Loucy (cell line): Measurements from ENCODE around the gene LRSAM1.

ENCODE experiments used
- H2AFZ ChIP-seq: fragments of 200-600 bp; sonication (generic); 2 replicates; pipeline ENCODE4 v1.6.0; 2016; ENCODE audit warnings: antibody characterized with exemption, mild to moderate bottlenecking, low read length, moderate library complexity
- H3F3A ChIP-seq: fragments of 200-600 bp; 2 replicates; pipeline ENCODE4 v1.6.0; 2016; ENCODE audit warnings: antibody characterized with exemption, low read depth, mild to moderate bottlenecking
- H3K27me3 ChIP-seq: fragments of 200-600 bp; sonication (generic); 2 replicates; pipeline ENCODE4 v1.6.1; 2014; ENCODE audit warnings: low read length, mild to moderate bottlenecking; ENCODE audit not compliant: insufficient read depth, poor library complexity, severe bottlenecking
- H3K36me3 ChIP-seq: fragments of 200-600 bp; sonication (generic); 2 replicates; pipeline ENCODE4 v1.6.1; 2016; ENCODE audit warnings: low read length; ENCODE audit not compliant: insufficient read depth
- H3K4me1 ChIP-seq: fragments of 200-600 bp; sonication (generic); 2 replicates; pipeline ENCODE4 v1.5.1; 2014; ENCODE audit warnings: low read length, mild to moderate bottlenecking; ENCODE audit not compliant: insufficient read depth, poor library complexity, severe bottlenecking
- H3K4me2 ChIP-seq: fragments of 200-600 bp; sonication (generic); 2 replicates; pipeline ENCODE4 v1.6.0; 2014; ENCODE audit warnings: antibody characterized with exemption, low read length, low read depth, mild to moderate bottlenecking; ENCODE audit not compliant: poor library complexity, severe bottlenecking
- H3K4me3 ChIP-seq: fragments of 200-600 bp; sonication (generic); 2 replicates; pipeline ENCODE4 v1.5.1; 2014; ENCODE audit warnings: low read length, mild to moderate bottlenecking, mixed read lengths; ENCODE audit not compliant: poor library complexity, severe bottlenecking
- H3K79me2 ChIP-seq: fragments of 200-600 bp; sonication (generic); 2 replicates; pipeline ENCODE4 v1.6.1; 2014; ENCODE audit warnings: low read length; ENCODE audit not compliant: insufficient read depth
- H3K9ac ChIP-seq: fragments of 200-600 bp; sonication (generic); 2 replicates; pipeline ENCODE4 v1.6.0; 2014; ENCODE audit warnings: mild to moderate bottlenecking, low read depth, low read length, moderate library complexity; ENCODE audit not compliant: poor library complexity, severe bottlenecking
- H3K9me2 ChIP-seq: fragments of 200-600 bp; sonication (generic); replicated peaks from 2 replicates; pipeline ENCODE4 v1.6.1; 2016; ENCODE audit warnings: low read depth, low read length, mixed read lengths
- H3K9me3 ChIP-seq: fragments of 200-600 bp; sonication (generic); 2 replicates; pipeline ENCODE4 v1.6.1; 2014; ENCODE audit warnings: mild to moderate bottlenecking, antibody characterized with exemption, low read length, low read depth; ENCODE audit not compliant: insufficient read depth
- H4K20me1 ChIP-seq: fragments of 200-600 bp; sonication (generic); 2 replicates; pipeline ENCODE4 v1.6.0; 2014; ENCODE audit warnings: antibody characterized with exemption, low read length, mild to moderate bottlenecking; ENCODE audit not compliant: insufficient read depth, poor library complexity, severe bottlenecking
- EZH2phosphoT487 ChIP-seq: fragments of 200-600 bp; IDR thresholded peaks from 2 replicates; pipeline ENCODE4 v1.6.1; 2018; ENCODE audit warnings: antibody characterized with exemption, mild to moderate bottlenecking, moderate library complexity, borderline replicate concordance
- TF ChIP-seq, protein P1 (sequence below): fragments of 200-600 bp; sonication (generic); conservative IDR thresholded peaks from 2 replicates; pipeline ENCODE4 v1.5.1; 2014; ENCODE audit warnings: mild to moderate bottlenecking, antibody characterized with exemption, low read length

LRSAM1 gene

DNA sequence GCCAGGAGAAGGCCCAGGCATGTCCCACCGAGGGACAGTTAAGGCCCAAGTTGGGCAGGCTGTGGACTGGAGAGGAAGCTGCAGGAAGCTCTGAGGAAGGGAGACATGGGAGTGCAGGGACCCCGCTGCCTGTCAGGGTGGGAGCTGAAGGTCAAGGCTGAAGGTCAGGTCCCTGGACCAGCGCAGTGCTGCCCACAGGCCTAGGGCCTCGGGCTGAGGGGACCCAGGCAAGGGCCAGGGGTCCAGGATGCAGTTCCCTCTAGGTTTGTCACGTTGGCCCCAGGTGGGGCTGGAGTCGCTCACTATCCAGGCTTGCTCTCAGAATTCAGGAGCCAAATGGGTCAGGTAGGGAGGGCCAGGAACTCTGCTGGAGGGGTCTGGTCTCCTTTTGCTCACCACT, 84.1 kb downstream of the LRSAM1 start:
- Histone ChIP-seq H4K20me1 (no peaks in the 10 kb centered on the region), H3K27me3 (no peaks in the 10 kb centered on the region), H3K9ac (no peak overlapping the region), H3K4me2 (no peak overlapping the region), H2AFZ (no peak overlapping the region), H3F3A (no peaks in the 10 kb centered on the region), H3K79me2 (peaks cover 9% of the 10 kb centered on the region; the same call in 1 of the 2 replicates), H3K4me3 (no peak overlapping the region), H3K4me1 (no peaks in the 10 kb centered on the region), H3K36me3 (0 out of 2 replicates have a peak, but pooled peaks cover 4% of the 10 kb centered on the region), H3K9me3 (no peaks in the 10 kb centered on the region), H3K9me2 (no peaks in the 10 kb centered on the region)
- TF ChIP-seq EZH2phosphoT487: no peak

DNA sequence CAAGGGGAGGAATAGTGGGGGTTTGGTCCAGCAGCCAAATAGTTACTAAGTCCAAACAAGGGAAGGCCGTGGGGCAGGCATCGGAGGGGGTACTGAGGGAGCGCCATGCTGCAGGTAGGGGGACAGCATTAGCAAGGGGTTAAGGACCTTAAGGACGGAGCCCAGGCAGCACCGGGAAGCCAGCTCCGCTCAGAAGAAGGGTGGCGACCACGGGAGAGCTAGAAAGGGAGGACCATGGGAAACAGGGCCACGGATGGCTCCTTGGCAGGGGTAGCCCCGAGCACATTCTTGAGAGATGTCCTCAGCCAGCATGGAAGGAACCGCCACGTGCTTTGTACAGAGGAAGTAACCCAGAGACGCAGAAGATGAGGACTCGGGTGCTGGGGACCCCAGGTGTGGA, 84.5 kb downstream of the LRSAM1 start:
- no peaks in the 10 kb centered on the region for H4K20me1 ChIP-seq
- no peak overlapping the region for H3K4me3 ChIP-seq
- peaks cover 13% of the 10 kb centered on the region; the same call in 1 of the 2 replicates for H3K79me2 ChIP-seq
- H2AFZ ChIP-seq: no peak overlapping the region
- TF ChIP-seq, protein P1, sequence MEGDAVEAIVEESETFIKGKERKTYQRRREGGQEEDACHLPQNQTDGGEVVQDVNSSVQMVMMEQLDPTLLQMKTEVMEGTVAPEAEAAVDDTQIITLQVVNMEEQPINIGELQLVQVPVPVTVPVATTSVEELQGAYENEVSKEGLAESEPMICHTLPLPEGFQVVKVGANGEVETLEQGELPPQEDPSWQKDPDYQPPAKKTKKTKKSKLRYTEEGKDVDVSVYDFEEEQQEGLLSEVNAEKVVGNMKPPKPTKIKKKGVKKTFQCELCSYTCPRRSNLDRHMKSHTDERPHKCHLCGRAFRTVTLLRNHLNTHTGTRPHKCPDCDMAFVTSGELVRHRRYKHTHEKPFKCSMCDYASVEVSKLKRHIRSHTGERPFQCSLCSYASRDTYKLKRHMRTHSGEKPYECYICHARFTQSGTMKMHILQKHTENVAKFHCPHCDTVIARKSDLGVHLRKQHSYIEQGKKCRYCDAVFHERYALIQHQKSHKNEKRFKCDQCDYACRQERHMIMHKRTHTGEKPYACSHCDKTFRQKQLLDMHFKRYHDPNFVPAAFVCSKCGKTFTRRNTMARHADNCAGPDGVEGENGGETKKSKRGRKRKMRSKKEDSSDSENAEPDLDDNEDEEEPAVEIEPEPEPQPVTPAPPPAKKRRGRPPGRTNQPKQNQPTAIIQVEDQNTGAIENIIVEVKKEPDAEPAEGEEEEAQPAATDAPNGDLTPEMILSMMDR: no peak
- no peak for TF ChIP-seq EZH2phosphoT487
- H3K9ac ChIP-seq: no peak overlapping the region
- H3K36me3 ChIP-seq: no peaks in the 10 kb centered on the region
- no peaks in the 10 kb centered on the region for H3F3A ChIP-seq
- no peaks in the 10 kb centered on the region for H3K4me1 ChIP-seq
- H3K4me2 ChIP-seq: no peak overlapping the region
- H3K27me3 ChIP-seq: no peaks in the 10 kb centered on the region
- H3K9me3 ChIP-seq: no peaks in the 10 kb centered on the region
- H3K9me2 ChIP-seq: no peaks in the 10 kb centered on the region

DNA sequence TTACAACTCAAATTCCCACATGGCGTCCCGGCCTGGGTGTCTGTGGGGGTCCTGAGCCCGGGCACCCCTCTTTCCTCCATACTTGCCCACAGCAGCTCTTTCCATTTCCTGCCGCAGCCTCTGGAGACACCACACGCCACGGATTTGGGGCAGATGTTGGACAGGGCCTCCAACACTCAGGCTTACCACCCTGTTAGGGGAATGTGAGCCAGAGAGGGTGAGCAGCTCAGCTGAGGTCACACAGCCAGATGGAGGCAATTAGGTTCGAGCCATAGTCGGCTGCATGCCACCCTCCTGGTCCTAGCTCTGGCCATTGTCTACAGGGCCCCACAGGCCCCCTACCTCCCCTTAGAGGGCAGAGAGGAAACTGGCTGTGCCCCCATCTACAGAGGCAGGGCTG, 85.2 kb downstream of the LRSAM1 start:
- Histone ChIP-seq H3F3A (no peaks in the 10 kb centered on the region), H3K79me2 (peaks cover 19% of the 10 kb centered on the region; the same call in 1 of the 2 replicates), H4K20me1 (no peaks in the 10 kb centered on the region), H3K9me3 (no peaks in the 10 kb centered on the region), H3K4me2 (no peak overlapping the region), H3K4me3 (no peak overlapping the region), H3K27me3 (no peaks in the 10 kb centered on the region), H3K9me2 (no peaks in the 10 kb centered on the region), H3K9ac (no peak overlapping the region), H2AFZ (no peak overlapping the region), H3K4me1 (no peaks in the 10 kb centered on the region), H3K36me3 (no peaks in the 10 kb centered on the region)
- TF ChIP-seq EZH2phosphoT487: no peak

DNA sequence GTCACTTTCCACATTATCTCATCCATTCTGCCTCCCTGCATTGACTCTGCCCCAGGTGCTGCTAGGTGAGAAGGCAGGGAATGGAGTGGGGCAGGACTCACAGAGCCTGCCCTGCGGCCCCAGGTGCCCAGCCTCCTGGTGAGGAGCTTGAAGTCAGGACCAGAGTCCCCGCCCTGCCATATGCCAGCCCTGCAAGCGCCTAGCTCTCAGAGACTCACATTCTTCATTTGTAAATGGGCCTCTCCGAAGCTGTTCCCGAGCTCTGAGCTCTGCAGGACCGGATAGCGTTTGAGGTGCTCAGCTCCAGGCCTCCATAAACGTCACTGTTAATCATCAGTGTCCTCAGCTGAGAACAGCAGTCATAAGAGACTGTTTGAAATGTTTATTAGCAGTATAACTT, 85.7 kb downstream of the LRSAM1 start:
- no peaks in the 10 kb centered on the region for H3K9me2 ChIP-seq
- no peaks in the 10 kb centered on the region for H3F3A ChIP-seq
- H3K9me3 ChIP-seq: no peaks in the 10 kb centered on the region
- no peak overlapping the region for H2AFZ ChIP-seq
- H3K9ac ChIP-seq: no peak overlapping the region
- peaks cover 21% of the 10 kb centered on the region; the same call in 1 of the 2 replicates for H3K79me2 ChIP-seq
- TF ChIP-seq, protein P1: no peak
- TF ChIP-seq EZH2phosphoT487: no peak
- no peaks in the 10 kb centered on the region for H4K20me1 ChIP-seq
- H3K36me3 ChIP-seq: no peaks in the 10 kb centered on the region
- no peaks in the 10 kb centered on the region for H3K4me1 ChIP-seq
- no peaks in the 10 kb centered on the region for H3K27me3 ChIP-seq
- no peak overlapping the region for H3K4me2 ChIP-seq
- H3K4me3 ChIP-seq: no peak overlapping the region
